ENCODE measurements around the gene USP6NL.

DNA sequence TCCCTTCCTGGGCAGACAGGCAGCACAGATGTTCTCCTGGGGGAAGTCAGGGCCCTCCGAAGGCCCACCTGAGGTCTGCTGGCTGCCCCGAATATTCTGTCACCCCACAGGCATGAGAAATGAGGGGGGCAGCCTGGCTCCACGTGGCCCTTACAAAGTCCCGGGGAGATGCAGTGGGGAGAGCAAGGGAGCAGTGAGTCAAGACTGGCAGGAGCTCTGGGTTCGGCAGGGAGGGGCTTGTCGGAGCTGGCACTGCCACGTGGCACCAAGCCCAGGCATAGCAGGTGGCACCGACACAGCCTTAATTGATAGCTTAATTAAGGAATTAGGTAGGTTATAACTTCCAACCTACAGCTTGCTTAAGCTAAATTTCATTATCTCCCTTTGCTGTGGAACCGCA lies 163.9 kb downstream of the USP6NL start:
- TF ChIP-seq, protein P1, sequence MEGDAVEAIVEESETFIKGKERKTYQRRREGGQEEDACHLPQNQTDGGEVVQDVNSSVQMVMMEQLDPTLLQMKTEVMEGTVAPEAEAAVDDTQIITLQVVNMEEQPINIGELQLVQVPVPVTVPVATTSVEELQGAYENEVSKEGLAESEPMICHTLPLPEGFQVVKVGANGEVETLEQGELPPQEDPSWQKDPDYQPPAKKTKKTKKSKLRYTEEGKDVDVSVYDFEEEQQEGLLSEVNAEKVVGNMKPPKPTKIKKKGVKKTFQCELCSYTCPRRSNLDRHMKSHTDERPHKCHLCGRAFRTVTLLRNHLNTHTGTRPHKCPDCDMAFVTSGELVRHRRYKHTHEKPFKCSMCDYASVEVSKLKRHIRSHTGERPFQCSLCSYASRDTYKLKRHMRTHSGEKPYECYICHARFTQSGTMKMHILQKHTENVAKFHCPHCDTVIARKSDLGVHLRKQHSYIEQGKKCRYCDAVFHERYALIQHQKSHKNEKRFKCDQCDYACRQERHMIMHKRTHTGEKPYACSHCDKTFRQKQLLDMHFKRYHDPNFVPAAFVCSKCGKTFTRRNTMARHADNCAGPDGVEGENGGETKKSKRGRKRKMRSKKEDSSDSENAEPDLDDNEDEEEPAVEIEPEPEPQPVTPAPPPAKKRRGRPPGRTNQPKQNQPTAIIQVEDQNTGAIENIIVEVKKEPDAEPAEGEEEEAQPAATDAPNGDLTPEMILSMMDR (optimal IDR thresholded peaks at IDR 0.05 in 1 of 3, IDR thresholded peaks at IDR 0.05 in 1 of 3, conservative IDR thresholded peaks at IDR 0.05 in 1 of 3; ENCODE audit: extremely low read depth in 1 of 3, insufficient read depth in 2 of 3, low read length in 3 of 3) = no peak
- TF ChIP-seq EZH2 (IDR thresholded peaks at IDR 0.05; ENCODE audit: low read length) = no peak
